DOHH2 (cell line): ENCODE data around the gene PKN3.

Experiments
- H3F3A ChIP-seq: fragments of 200-600 bp; sonication (generic), shearing (Covaris generic); 2 replicates; pipeline ENCODE4 v1.6.0; 2016; ENCODE audit warnings: antibody characterized with exemption, mild to moderate bottlenecking; ENCODE audit not compliant: control insufficient read depth, insufficient read depth
- H3K27ac ChIP-seq: fragments of 200-600 bp; sonication (generic); 2 replicates; pipeline ENCODE4 v1.5.1; 2014; ENCODE audit warnings: low read depth, mild to moderate bottlenecking, low read length, moderate library complexity
- H3K27me3 ChIP-seq: fragments of 200-600 bp; sonication (generic); 2 replicates; pipeline ENCODE4 v1.6.1; 2014; ENCODE audit warnings: mild to moderate bottlenecking, low read length, mixed read lengths; ENCODE audit not compliant: control insufficient read depth
- H3K36me3 ChIP-seq: fragments of 200-600 bp; sonication (generic); 2 replicates; pipeline ENCODE4 v1.6.1; 2014; ENCODE audit warnings: mild to moderate bottlenecking, low read length, moderate library complexity, mixed read lengths; ENCODE audit not compliant: control insufficient read depth
- H3K4me1 ChIP-seq: fragments of 200-600 bp; sonication (generic); 2 replicates; pipeline ENCODE4 v1.6.1; 2014; ENCODE audit warnings: mild to moderate bottlenecking, low read length, mixed read lengths; ENCODE audit not compliant: control insufficient read depth
- H3K4me2 ChIP-seq: fragments of 200-600 bp; sonication (generic); 2 replicates; pipeline ENCODE4 v1.6.0; 2014; ENCODE audit warnings: mild to moderate bottlenecking, low read length, moderate library complexity
- H3K4me3 ChIP-seq: fragments of 200-600 bp; sonication (generic); 2 replicates; pipeline ENCODE4 v1.5.1; 2014; ENCODE audit warnings: mild to moderate bottlenecking, low read length, mixed read lengths
- H3K79me2 ChIP-seq: fragments of 200-600 bp; sonication (generic); 2 replicates; pipeline ENCODE4 v1.6.1; 2014; ENCODE audit warnings: mild to moderate bottlenecking, low read length, mixed read lengths; ENCODE audit not compliant: control insufficient read depth
- H3K9me2 ChIP-seq: fragments of 200-600 bp; sonication (generic); replicated peaks from 2 replicates; pipeline ENCODE4 v1.6.1; 2014; ENCODE audit warnings: mild to moderate bottlenecking, low read length, mixed read lengths; ENCODE audit not compliant: control insufficient read depth
- H3K9me3 ChIP-seq: fragments of 200-600 bp; sonication (generic); 2 replicates; pipeline ENCODE4 v1.6.1; 2014; ENCODE audit warnings: antibody characterized with exemption, low read length, mixed read lengths; ENCODE audit not compliant: control insufficient read depth, insufficient read depth
- H4K20me1 ChIP-seq: fragments of 200-600 bp; sonication (generic); 2 replicates; pipeline ENCODE4 v1.6.0; 2014; ENCODE audit warnings: low read depth, mild to moderate bottlenecking, antibody characterized with exemption, low read length, moderate library complexity; ENCODE audit not compliant: control insufficient read depth, insufficient read depth
- EZH2phosphoT487 ChIP-seq: fragments of 200-600 bp; sonication (generic); IDR thresholded peaks from 2 replicates; pipeline ENCODE4 v1.6.1; 2017; ENCODE audit warnings: borderline replicate concordance, mild to moderate bottlenecking, antibody characterized with exemption, low read length, moderate library complexity, mixed read lengths
- TF ChIP-seq, protein P1 (sequence below): fragments of 200-600 bp; sonication (generic); IDR thresholded peaks from one replicate; pipeline ENCODE4 v1.5.1; 2014; ENCODE audit warnings: antibody characterized with exemption, mild to moderate bottlenecking, low read depth, low read length; ENCODE audit not compliant: poor library complexity, severe bottlenecking

The PKN3 gene

DNA sequence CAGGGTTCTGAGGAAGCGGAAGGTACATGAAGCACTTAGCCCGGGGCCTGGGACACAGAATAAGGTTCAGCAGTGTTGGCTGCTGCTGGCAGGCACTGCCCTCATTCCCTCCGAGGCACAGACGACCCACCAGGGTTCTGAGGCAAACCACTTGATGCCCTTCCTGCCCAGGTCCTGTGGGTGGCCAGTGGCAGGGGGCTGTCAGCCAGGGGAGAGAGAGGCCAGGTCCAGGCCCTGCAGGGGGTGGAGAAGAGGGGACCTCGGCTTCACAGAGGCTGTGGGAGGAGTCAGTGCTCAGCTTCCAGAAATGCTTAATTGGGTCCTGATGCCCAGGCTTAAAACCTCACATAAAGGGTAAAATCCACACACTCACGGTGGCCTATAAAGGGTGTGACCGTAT, 26.0 kb downstream of the PKN3 start:
- Histone ChIP-seq H3K4me1 (peaks cover 17% of the 10 kb centered on the region), H3K9me3 (no peaks in the 10 kb centered on the region), H3K27me3 (no peaks in the 10 kb centered on the region), H3K4me3 (no peak overlapping the region), H3K79me2 (peaks cover 8% of the 10 kb centered on the region), H3K9me2 (no peaks in the 10 kb centered on the region), H3K27ac (no peak overlapping the region), H4K20me1 (no peaks in the 10 kb centered on the region), H3K36me3 (peaks cover 9% of the 10 kb centered on the region; the same call in 1 of the 2 replicates), H3F3A (peaks cover 15% of the 10 kb centered on the region), H3K4me2 (no peak overlapping the region)
- TF ChIP-seq EZH2phosphoT487, result no peak

DNA sequence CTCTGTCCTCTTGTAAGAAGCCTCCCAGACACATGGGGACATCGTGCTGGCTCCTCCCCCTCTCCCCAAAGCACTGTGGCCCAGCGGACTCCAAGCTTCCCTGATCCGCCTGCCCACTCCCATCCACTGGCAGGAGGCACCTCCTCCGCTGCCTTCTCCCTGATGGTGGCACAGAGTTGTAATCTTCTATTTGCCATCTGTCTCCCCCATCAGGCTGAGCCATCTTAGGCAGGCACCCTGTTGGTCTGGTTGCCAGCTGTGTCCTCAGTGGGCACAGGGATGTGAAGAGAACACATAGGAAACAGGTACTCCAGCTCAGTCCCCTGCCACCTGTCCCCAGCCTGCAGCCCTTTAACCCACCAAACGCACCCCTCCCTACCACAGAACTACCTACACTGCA, 27.0 kb downstream of the PKN3 start:
- Histone ChIP-seq H3F3A (peaks cover 15% of the 10 kb centered on the region), H3K4me1 (peaks cover 17% of the 10 kb centered on the region), H3K79me2 (0 out of 2 replicates have a peak, but pooled peaks cover 2% of the 10 kb centered on the region), H3K36me3 (peaks cover 6% of the 10 kb centered on the region; the same call in 1 of the 2 replicates), H3K27ac (no peak overlapping the region), H3K9me3 (no peaks in the 10 kb centered on the region), H3K9me2 (no peaks in the 10 kb centered on the region), H3K27me3 (no peaks in the 10 kb centered on the region), H3K4me2 (no peak overlapping the region), H3K4me3 (no peak overlapping the region), H4K20me1 (no peaks in the 10 kb centered on the region)
- TF ChIP-seq EZH2phosphoT487, result no peak
- TF ChIP-seq, protein P1, sequence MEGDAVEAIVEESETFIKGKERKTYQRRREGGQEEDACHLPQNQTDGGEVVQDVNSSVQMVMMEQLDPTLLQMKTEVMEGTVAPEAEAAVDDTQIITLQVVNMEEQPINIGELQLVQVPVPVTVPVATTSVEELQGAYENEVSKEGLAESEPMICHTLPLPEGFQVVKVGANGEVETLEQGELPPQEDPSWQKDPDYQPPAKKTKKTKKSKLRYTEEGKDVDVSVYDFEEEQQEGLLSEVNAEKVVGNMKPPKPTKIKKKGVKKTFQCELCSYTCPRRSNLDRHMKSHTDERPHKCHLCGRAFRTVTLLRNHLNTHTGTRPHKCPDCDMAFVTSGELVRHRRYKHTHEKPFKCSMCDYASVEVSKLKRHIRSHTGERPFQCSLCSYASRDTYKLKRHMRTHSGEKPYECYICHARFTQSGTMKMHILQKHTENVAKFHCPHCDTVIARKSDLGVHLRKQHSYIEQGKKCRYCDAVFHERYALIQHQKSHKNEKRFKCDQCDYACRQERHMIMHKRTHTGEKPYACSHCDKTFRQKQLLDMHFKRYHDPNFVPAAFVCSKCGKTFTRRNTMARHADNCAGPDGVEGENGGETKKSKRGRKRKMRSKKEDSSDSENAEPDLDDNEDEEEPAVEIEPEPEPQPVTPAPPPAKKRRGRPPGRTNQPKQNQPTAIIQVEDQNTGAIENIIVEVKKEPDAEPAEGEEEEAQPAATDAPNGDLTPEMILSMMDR, result no peak

DNA sequence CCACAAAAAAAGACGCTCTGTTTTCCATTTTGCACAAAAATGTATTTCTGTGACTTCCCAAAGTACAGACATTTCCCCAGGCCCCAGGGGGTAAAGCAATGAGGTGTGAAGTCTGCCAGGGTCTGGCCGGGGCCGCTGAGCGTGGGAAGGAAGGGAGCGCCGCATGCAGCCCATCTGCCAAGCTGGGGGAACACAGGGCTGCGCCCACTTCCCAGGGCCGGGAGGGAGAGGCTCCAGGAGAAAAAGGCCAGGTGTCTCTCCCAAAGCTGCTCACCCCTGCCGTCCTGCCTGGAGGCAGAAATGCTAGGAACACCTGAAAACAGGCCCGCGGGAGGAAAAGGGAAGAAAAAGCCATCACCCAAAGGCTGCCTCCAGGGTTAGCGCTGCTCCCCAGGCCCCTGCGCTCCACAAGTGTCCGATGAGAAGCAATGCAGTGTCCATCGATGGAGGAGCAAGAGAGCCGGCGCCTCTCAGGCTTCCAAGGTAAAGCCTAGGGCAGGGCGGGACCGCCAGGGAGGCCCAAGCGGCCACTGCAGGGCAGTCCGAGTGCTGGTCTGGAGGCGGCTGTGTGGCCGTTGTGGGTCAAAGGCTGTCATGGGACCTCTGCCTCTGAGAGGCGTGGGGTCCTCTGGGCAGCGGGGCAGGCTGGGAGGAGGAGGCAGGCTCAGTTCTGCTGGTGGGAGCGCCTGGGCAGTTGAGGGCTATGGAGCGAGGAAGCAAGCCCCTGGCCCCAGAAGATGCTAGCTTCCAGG, 27.6 kb downstream of the PKN3 start:
- Histone ChIP-seq H3K9me3 (no peaks in the 10 kb centered on the region), H3K27ac (no peak overlapping the region), H3K36me3 (peaks cover 6% of the 10 kb centered on the region; the same call in 1 of the 2 replicates), H3K4me3 (no peak overlapping the region), H3K27me3 (no peaks in the 10 kb centered on the region), H3K4me1 (peaks cover 11% of the 10 kb centered on the region), H3F3A (peaks cover 10% of the 10 kb centered on the region), H3K4me2 (no peak overlapping the region), H3K79me2 (no peaks in the 10 kb centered on the region), H3K9me2 (no peaks in the 10 kb centered on the region), H4K20me1 (no peaks in the 10 kb centered on the region)
- TF ChIP-seq EZH2phosphoT487, result no peak
- TF ChIP-seq, protein P1, result no peak

DNA sequence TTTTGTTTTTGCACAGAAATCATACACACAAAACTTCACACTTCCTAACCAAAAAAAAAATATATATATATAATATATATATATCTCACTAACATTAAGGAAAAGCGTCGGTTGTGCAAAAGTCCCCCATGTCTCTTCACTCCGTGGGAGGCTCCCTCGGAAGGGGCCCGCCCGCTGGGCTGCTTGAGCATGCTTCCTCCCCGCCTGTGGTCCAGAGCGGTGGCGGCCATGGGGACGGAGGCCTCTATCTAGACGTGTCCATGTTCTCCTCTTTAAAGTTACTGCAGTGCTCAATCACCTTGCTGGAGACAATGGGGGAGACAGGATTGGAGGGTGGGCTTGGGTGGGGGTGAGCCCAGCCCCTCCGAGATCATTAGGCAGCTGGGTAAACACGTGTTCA, 28.8 kb downstream of the PKN3 start:
- Histone ChIP-seq H3K27me3 (no peaks in the 10 kb centered on the region), H3K79me2 (no peaks in the 10 kb centered on the region), H3K36me3 (peaks cover 6% of the 10 kb centered on the region; the same call in 1 of the 2 replicates), H3K4me2 (no peak overlapping the region), H3K4me1 (peaks cover 7% of the 10 kb centered on the region), H3K4me3 (no peak overlapping the region), H3F3A (peaks cover 1% of the 10 kb centered on the region; the same call in 1 of the 2 replicates), H4K20me1 (no peaks in the 10 kb centered on the region), H3K9me3 (no peaks in the 10 kb centered on the region), H3K9me2 (no peaks in the 10 kb centered on the region), H3K27ac (no peak overlapping the region)
- TF ChIP-seq EZH2phosphoT487, result no peak
- TF ChIP-seq, protein P1, result no peak
